ENCODE data around the gene MRPS5.
"Not testable (repeated sequence)": the region's sequence is repeated elsewhere in the genome, so short reads cannot be mapped to it uniquely, and the experiment has no call there.

Gene MRPS5

DNA sequence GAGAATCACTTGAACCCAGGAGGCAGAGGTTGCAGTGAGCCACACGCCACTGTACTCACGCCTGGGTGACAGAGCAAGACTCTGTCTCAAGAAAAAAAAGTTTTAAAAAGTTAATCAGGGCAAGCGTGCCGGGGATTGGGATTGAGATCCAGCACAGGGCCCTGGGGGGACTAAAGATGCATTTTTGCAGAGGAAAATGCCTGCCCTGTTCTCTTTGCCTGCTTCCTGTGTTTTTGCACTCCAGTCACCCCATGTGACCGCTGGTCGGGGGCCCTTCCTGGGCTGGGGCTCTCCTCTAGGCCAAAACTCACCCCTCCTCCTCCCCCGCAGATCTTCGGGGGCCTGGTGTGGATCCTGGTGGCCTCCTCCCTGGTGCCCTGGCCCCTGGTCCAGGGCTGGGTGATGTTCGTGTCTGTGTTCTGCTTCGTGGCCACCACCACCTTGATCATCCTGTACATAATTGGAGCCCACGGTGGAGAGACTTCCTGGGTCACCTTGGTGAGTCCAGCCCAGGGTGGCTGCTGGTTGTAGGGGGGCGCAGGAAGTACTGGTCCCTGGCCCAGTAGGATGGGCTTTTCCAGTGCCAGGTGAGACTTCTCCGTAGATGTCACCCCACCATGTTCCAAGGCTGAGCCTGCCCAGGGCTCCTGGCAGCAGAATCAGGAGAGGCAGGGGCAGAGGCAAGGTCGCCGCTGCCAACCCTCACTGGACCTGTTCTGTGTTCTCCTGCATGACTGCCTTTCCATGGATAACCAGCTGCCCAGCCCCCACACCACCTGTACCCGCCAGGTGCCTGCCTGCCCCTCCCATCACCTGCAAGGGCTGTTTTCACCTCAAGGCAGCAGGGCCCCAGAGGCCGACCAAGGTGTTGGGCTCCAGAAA, 73.7 kb downstream of the MRPS5 start:
- no peak for DNase-seq (ENCODE audit: low read depth in 2 of 2)

GRCh38 chr2:95046371-95047112, 75.1 kb downstream of the MRPS5 start:
- no peak for DNase-seq (ENCODE audit: low read depth in 2 of 2)

DNA sequence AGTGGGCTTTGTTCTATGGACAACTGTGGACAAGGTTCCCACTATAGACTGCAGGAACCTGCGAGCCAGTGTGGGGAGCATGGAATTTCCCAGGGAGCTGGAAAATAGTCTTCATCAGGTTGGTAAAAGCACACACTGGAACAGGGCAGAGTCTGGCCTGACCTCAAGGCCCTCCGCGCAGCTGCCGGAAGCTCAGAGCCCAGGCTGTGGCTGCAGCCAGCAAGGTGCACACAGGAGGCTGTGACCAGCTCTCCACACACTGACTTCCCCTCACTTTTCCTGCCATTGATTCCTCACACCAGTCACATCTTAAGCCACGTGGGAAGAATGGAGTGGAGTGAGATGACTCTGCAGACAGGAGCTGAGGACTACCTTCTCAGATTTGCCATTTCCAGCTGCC, 77.0 kb downstream of the MRPS5 start:
- no peak for DNase-seq (ENCODE audit: low read depth in 2 of 2)

GRCh38 chr2:95043300-95044093, 78.1 kb downstream of the MRPS5 start:
- DNase-seq (ENCODE audit: low read depth in 2 of 2), result no peak

DNA sequence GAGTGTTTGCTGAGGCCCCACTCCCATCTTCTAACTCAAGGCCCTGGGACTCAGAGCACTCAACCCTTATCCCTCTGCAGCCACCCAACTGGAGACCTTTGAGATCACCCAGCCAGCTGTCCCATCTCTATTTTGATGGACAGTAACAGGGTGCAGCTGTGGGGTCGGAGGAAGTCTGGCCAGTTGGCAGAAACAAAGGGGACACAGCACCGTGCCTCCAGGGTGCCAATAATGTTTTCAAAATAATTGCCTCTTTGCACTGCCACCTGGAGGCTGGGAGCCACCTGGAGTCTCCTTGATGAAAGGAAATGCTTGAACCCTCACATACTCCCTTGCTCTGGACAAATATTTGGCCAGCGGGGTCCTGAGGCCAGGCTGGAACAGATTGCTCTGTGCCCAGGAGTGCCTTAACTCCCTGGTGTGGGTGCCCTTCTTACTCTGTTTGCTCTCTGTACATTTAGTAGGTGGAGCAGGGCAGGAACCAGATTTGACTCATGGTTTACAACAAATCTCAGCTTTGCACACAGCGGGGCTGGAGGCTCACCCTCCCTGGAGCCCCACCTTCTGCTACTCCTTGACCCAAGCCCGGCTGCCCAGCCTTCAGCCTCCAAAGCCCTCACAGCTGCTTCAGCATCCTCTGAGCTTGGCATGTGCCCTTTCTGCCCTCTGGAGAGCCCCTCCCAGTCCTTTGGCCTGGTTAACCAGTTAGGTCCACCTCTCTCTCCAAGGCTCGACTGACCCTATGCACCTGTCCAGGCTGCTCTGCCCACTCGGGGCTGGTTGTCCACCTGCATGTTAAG, 78.9 kb downstream of the MRPS5 start:
- no peak for DNase-seq (ENCODE audit: low read depth in 2 of 2)

DNA sequence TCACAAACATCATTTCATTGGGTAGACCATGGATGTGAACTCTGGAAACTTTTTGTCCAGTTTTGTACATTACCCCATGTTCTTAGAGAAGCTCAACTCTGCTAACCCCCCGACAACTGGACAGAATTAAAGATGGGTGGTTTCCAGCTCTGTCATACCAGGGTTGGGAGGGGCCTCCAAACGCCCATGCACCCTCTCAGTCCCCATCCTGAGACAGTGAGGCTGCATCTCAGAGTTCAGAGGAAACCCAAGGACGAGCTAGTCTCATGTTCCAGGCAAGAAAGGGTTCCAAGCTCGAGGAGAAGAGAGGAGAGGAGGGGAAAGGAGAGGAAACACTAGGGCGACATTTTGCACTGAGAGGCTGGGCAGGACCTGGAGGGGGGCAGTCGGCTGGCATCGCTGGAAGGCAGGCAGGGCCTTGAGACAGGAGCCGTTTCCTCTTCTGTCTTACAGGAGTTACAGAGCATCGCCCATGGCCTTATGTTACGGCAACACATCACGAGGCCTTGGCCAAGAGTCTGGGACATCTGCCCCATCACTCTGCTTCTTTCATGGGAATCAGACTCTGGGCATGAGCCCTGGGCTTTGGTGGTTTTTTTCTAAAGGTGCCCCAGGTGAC, 79.7 kb downstream of the MRPS5 start:
- no peak for DNase-seq (ENCODE audit: low read depth in 2 of 2)

DNA sequence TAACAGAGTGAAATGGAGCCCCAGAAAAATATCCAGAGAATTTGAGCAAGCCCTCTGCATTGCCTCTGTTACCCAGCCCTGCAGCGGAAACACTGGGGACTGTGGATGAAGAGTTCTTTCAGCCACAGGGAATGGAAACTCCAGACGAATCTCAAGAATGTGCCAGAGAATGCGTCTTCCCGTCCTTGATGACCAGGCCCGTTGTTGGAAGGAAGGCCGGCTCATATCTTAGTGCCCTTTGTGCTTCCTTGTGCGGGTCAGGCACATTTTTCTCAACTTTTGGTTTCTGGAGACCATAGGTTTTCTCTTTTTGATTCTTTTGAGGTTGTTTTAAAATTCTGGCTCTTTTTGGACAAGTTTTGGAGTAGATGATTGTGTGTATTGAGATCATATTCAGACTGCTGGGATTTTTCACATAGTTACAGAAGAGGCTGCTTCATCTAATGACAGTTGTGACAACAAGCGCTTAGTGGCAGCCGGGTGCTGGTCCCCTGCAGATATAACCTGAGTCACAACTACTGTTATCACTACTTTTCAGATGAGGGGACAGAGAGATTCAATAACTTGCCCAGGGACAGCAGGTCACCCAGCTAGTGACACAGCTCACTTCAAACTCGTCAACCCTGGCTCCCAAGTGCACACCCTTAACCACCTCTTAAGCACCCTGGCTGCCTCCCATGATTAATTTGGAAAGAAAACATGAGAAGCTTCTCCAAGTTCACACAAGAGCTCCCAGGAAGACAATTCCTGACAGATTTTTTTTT, 80.4 kb downstream of the MRPS5 start:
- DNase-seq (ENCODE audit: low read depth in 2 of 2), result no peak

GRCh38 chr2:95040426-95040825, 81.2 kb downstream of the MRPS5 start:
- DNase-seq (ENCODE audit: low read depth in 2 of 2), result no peak

DNA sequence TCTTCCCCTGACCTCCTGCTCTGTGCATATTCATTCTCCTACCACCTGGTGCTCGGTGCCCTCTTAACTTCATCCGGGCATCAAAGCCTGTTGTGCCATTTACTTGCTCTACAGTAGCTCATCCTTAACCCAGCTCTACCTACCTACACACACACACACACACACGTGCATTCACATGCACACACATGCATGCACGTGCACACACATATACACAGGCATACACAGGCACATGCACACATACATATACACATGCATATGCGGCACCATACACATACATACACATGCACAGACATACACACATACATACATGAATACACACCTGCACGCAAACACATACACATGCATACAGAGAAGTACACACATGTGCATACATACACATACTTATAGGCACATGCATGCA, 81.6 kb downstream of the MRPS5 start:
- DNase-seq (ENCODE audit: low read depth in 2 of 2), result no peak

GRCh38 chr2:95039363-95039762, 82.2 kb downstream of the MRPS5 start:
- no peak for DNase-seq (ENCODE audit: low read depth in 2 of 2)

DNA sequence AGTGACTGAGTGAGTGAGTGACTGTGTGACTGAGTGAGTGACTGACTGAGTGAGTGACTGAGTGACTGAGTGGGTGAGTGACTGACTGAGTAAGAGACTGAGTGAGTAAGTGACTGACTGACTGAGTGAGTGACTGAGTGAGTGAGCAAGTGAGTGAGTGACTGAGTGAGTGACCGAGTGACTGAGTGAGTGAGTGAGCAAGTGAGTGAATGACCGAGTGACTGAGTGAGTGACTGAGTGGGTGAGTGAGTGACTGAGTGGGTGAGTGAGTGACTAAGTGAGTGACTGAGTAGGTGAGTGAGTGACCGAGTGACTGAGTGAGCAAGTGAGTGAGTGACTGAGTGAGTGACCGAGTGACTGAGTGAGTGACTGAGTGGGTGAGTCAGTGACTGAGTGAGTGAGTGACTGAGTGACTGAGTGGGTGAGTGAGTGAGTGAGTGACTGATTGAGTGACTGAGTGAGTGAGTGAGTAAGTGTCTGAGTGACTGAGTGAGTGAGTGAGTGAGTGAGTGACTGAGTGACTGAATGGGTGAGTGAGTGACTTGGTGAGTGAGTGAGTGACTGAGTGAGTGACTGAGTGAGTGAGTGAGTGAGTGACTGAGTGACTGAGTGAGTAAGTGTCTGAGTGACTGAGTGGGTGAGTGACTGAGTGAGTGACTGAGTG, 82.8 kb downstream of the MRPS5 start:
- DNase-seq (ENCODE audit: low read depth in 2 of 2), result no peak

GRCh38 chr2:95037841-95038585, 83.6 kb downstream of the MRPS5 start:
- DNase-seq (ENCODE audit: low read depth in 2 of 2), result not testable (repeated sequence)

GRCh38 chr2:95037384-95037839, 84.2 kb downstream of the MRPS5 start:
- DNase-seq (ENCODE audit: low read depth in 2 of 2), result no peak

- DNase-seq (ENCODE audit: low read depth in 2 of 2), result no peak
These were observed 84.8 kb downstream of the MRPS5 start for GRCh38 chr2:95036596-95037383.

All from stimulated activated CD8-positive, alpha-beta memory T cell treated with anti-CD3 and anti-CD28 coated beads, Interleukin-7, amount 100 ng/mL, for 1 hour (primary cell).